ENCODE results near the gene AAK1.

AAK1 gene

DNA sequence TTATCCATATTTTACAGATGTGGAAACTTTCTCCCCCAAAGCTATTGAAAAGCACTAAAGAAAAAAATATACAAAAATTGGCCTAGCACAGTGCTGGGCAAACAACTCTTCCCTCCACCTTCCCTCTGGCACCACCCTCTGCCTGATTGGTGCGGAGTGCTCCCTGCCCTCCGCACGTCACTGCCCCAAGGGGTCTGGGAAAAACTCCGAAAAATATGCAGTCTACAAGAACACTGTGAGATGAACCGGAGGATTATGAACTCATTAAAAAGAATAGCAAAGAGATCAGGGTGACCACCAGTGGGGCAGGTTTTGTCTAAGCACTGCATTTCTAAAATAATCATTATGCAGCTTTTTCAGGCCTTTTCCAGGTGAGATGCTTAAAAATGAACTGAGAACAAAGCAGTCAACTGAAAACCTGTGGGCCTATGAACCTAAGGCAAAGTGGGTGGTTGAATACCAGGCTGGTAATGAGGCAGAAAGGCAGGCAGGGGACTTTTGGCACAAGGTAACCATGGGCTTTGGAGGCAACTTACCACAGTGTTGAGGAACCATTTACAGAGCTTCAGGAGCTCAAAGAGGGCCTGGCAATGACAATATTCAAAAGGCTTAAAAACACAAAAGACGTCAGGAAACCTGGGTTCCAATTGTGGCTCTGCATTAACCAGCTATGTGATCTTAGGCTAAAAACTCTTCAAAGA is 57.5 kb downstream of the AAK1 start:
- TF ChIP-seq, protein P1, sequence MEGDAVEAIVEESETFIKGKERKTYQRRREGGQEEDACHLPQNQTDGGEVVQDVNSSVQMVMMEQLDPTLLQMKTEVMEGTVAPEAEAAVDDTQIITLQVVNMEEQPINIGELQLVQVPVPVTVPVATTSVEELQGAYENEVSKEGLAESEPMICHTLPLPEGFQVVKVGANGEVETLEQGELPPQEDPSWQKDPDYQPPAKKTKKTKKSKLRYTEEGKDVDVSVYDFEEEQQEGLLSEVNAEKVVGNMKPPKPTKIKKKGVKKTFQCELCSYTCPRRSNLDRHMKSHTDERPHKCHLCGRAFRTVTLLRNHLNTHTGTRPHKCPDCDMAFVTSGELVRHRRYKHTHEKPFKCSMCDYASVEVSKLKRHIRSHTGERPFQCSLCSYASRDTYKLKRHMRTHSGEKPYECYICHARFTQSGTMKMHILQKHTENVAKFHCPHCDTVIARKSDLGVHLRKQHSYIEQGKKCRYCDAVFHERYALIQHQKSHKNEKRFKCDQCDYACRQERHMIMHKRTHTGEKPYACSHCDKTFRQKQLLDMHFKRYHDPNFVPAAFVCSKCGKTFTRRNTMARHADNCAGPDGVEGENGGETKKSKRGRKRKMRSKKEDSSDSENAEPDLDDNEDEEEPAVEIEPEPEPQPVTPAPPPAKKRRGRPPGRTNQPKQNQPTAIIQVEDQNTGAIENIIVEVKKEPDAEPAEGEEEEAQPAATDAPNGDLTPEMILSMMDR (IDR thresholded peaks at IDR 0.05; ENCODE audit: low read depth, low read length, missing control alignments) = no peak
- in situ Hi-C loops (cut with HindIII; ENCODE audit: low pct_ligation_motif_present, low sequenced_read_pairs) = no loop called here
- no peaks in the 10 kb centered on the region for H3K36me3 ChIP-seq (replicated peaks)
- DNase-seq = no peak
- H3K27ac ChIP-seq = no peak overlapping the region
- no peaks in the 10 kb centered on the region for H3K27me3 ChIP-seq (replicated peaks)
- no peak overlapping the region for H3K4me3 ChIP-seq (ENCODE audit: low read depth, low read length)

DNA sequence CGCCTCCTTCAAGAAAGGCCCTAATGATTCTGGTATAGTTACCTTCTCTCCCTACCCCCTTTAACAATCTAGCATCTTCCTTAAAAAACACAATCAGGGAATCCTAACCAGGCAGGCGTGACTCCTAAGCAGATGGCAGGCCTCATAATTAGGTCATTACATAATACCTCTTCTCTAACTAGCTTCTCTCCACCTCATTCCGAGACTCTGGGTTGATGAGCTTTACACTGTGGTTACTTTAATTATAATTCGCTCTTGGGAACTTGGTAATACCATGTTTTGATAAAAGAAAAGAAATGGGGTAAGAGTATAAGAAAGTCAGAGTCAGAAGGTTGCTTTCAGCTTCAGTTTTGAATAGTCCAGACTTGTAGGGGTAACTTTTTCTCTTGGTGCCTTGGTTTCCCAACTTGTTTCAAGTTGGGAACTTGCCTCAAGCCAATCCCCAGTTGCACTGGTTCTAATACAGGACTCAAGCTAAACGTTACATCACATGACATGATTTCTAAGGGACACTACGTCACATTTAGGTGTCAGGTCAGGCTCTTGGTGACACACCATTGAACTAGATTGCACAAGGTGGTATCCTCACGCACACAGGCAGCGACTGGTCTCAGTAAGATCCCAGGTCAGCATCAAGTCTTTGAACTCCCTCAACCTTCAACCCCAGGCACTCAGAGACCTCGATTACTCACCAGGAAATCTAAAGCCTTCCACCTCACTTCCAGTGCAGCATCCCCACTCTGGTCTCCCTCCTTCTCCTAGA is 59.2 kb downstream of the AAK1 start:
- Histone ChIP-seq H3K36me3 (replicated peaks) (no peaks in the 10 kb centered on the region), H3K27ac (no peak overlapping the region), H3K4me3 (ENCODE audit: low read depth, low read length) (no peak overlapping the region), H3K27me3 (replicated peaks) (no peaks in the 10 kb centered on the region)
- no peak for DNase-seq
- TF ChIP-seq, protein P1 (IDR thresholded peaks at IDR 0.05; ENCODE audit: low read depth, low read length, missing control alignments) = no peak
- in situ Hi-C loops (cut with HindIII; ENCODE audit: low pct_ligation_motif_present, low sequenced_read_pairs) = no loop called here

DNA sequence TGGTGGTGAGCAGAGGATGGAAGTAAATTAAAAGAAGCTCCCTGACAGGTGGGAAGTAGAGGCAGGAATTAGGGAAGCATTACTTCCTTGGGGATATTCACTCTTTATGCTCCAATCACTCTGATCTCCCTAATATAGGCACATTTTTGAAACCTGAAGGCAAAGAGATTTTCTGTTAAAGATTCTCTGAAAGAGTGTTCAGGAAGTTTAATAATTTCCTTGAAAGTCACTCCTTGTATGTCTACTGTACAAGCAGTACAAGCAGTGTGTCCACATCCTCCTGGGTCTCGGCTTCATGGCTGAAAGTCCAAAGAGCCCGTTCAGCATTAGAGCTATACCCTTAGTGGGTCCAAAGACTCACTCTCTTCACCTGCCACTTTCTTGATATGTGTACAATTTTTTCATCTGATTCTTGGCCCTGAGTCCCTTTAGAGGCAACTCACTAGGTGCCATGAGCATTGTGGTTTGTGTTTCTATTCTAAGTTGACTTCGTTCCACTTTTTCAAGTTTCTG is 60.2 kb downstream of the AAK1 start:
- TF ChIP-seq, protein P1 (IDR thresholded peaks at IDR 0.05; ENCODE audit: low read depth, low read length, missing control alignments) = no peak
- in situ Hi-C loops (cut with HindIII; ENCODE audit: low pct_ligation_motif_present, low sequenced_read_pairs) = no loop called here
- H3K27me3 ChIP-seq (replicated peaks) = no peaks in the 10 kb centered on the region
- no peaks in the 10 kb centered on the region for H3K36me3 ChIP-seq (replicated peaks)
- no peak for DNase-seq
- no peak overlapping the region for H3K27ac ChIP-seq
- H3K4me3 ChIP-seq (ENCODE audit: low read depth, low read length) = no peak overlapping the region

DNA sequence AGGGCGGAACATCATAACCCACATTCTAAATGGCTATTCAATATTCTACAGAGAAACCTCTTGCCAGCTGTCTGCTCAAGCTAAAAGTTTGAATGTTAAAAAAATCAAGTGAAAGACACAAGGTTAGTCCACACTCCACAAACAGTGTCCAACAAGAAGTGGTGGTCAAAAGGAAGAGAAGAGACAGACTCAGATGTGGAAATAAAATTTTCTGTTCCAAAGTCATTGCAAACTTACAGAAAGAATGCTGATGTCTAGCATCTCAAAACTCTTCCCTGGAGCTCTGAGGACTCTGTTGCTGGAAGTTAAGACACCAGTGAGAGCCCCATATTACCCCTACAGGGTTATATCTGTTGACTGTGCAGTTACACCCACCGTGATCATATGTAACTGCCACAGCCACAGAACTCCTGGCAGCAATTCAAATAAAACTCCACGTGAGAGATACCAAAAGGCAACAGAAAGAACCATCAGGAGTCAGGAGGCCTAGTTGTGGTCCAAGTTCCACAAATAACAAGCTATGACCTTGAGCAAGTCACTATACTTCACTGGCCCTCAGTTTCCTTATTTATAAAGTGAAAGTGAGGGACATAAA is 60.9 kb downstream of the AAK1 start:
- TF ChIP-seq, protein P1 (IDR thresholded peaks at IDR 0.05; ENCODE audit: low read depth, low read length, missing control alignments) = no peak
- no peak overlapping the region for H3K27ac ChIP-seq
- no peaks in the 10 kb centered on the region for H3K27me3 ChIP-seq (replicated peaks)
- in situ Hi-C loops (cut with HindIII; ENCODE audit: low pct_ligation_motif_present, low sequenced_read_pairs) = no loop called here
- no peaks in the 10 kb centered on the region for H3K36me3 ChIP-seq (replicated peaks)
- DNase-seq = peak; percentile 56
- H3K4me3 ChIP-seq (ENCODE audit: low read depth, low read length) = no peak overlapping the region

GRCh38 chr2:69581774-69582581 is 61.6 kb downstream of the AAK1 start:
- Histone ChIP-seq H3K4me3 (ENCODE audit: low read depth, low read length) (no peak overlapping the region), H3K27ac (no peak overlapping the region), H3K36me3 (replicated peaks) (no peaks in the 10 kb centered on the region), H3K27me3 (replicated peaks) (no peaks in the 10 kb centered on the region)
- TF ChIP-seq, protein P1 (IDR thresholded peaks at IDR 0.05; ENCODE audit: low read depth, low read length, missing control alignments) = no peak
- peak; percentile 40 for DNase-seq
- in situ Hi-C loops (cut with HindIII; ENCODE audit: low pct_ligation_motif_present, low sequenced_read_pairs) = no loop called here
